HG02588 (cell line): ENCODE results near the gene SLC26A1.

Source experiments
- ATAC-seq: cut with Tn5 transposase; IDR thresholded peaks from one replicate; pipeline ENCODE4 v1.9.1; 2021; ENCODE audit warnings: mild to moderate bottlenecking, moderate library complexity; ENCODE audit not compliant: unreplicated experiment

Gene SLC26A1

GRCh38 chr4:966266-967112, 26.7 kb downstream of the SLC26A1 start:
- ATAC-seq = no peak

GRCh38 chr4:965766-966134, 27.5 kb downstream of the SLC26A1 start:
- ATAC-seq = no peak

- no peak for ATAC-seq
These were observed 28.0 kb downstream of the SLC26A1 start for GRCh38 chr4:965048-965765.

- ATAC-seq = no peak
These were observed 28.7 kb downstream of the SLC26A1 start for GRCh38 chr4:964346-965025.

- no peak for ATAC-seq
These were observed 29.7 kb downstream of the SLC26A1 start for GRCh38 chr4:963276-964225.

- ATAC-seq = no peak
These were observed 30.7 kb downstream of the SLC26A1 start for GRCh38 chr4:962231-963208.

GRCh38 chr4:961351-962230, 31.6 kb downstream of the SLC26A1 start:
- ATAC-seq = no peak

GRCh38 chr4:960636-961350, 32.4 kb downstream of the SLC26A1 start:
- no peak for ATAC-seq

- no peak for ATAC-seq
These were observed 33.0 kb downstream of the SLC26A1 start for GRCh38 chr4:960140-960635.

- ATAC-seq = no peak
These were observed 33.7 kb downstream of the SLC26A1 start for GRCh38 chr4:959338-960139.

GRCh38 chr4:958696-959337, 34.4 kb downstream of the SLC26A1 start:
- ATAC-seq = no peak

- ATAC-seq = no peak
These were observed 34.9 kb downstream of the SLC26A1 start for GRCh38 chr4:958314-958665.

- no peak for ATAC-seq
These were observed 35.5 kb downstream of the SLC26A1 start for GRCh38 chr4:957581-958313.

- no peak for ATAC-seq
These were observed 36.0 kb downstream of the SLC26A1 start for GRCh38 chr4:957231-957580.

GRCh38 chr4:956531-957230, 36.5 kb downstream of the SLC26A1 start:
- ATAC-seq = no peak
